NOMO-1 treated with dmso at 0.1 percent for 144 hours (cell line): ENCODE measurements around the gene PRR16.
"Not testable (repeated sequence)": the region's sequence is repeated elsewhere in the genome, so short reads cannot be mapped to it uniquely, and the experiment has no call there.

Experiments
- DNase-seq: peaks from one replicate; lab custom pipeline; 2025; ENCODE audit not compliant: unreplicated experiment; lab: John Stamatoyannopoulos, UW

PRR16 gene

GRCh38 chr5:120463991-120464626 lies at the start of gene PRR16:
Gene PRR16 (plus strand): TSS chr5:120464300.
- peak; percentile 33 for DNase-seq

GRCh38 chr5:120415985-120416384 lies 48.1 kb upstream of the PRR16 start:
- no peak for DNase-seq

GRCh38 chr5:120419127-120419526 lies 45.0 kb upstream of the PRR16 start:
- no peak for DNase-seq

GRCh38 chr5:120426633-120427275 lies 37.3 kb upstream of the PRR16 start:
- DNase-seq = not testable (repeated sequence)

GRCh38 chr5:120430572-120430971 lies 33.5 kb upstream of the PRR16 start:
- DNase-seq = no peak

GRCh38 chr5:120432861-120433260 lies 31.2 kb upstream of the PRR16 start:
- no peak for DNase-seq

- no peak for DNase-seq
These were observed 29.0 kb upstream of the PRR16 start for GRCh38 chr5:120435129-120435528.

- DNase-seq = peak; percentile 0
These were observed 27.1 kb upstream of the PRR16 start for GRCh38 chr5:120436996-120437395.

GRCh38 chr5:120442694-120443093 lies 21.4 kb upstream of the PRR16 start:
- DNase-seq = no peak

GRCh38 chr5:120443607-120444006 lies 20.5 kb upstream of the PRR16 start:
- DNase-seq = no peak

GRCh38 chr5:120446068-120446492 lies 18.0 kb upstream of the PRR16 start:
- no peak for DNase-seq

GRCh38 chr5:120446901-120447300 lies 17.2 kb upstream of the PRR16 start:
- DNase-seq = no peak

GRCh38 chr5:120447706-120448239 lies 16.3 kb upstream of the PRR16 start:
- no peak for DNase-seq

GRCh38 chr5:120449501-120449900 lies 14.6 kb upstream of the PRR16 start:
- no peak for DNase-seq

GRCh38 chr5:120450910-120451309 lies 13.2 kb upstream of the PRR16 start:
- DNase-seq = no peak

- DNase-seq = no peak
These were observed 12.7 kb upstream of the PRR16 start for GRCh38 chr5:120451445-120451844.

- no peak for DNase-seq
These were observed 11.6 kb upstream of the PRR16 start for GRCh38 chr5:120452471-120452870.

- no peak for DNase-seq
These were observed 9.9 kb upstream of the PRR16 start for GRCh38 chr5:120454094-120454798.

GRCh38 chr5:120456006-120456405 lies 8.1 kb upstream of the PRR16 start:
- DNase-seq = no peak

GRCh38 chr5:120457839-120458507 lies 6.1 kb upstream of the PRR16 start:
- peak; percentile 36 for DNase-seq

GRCh38 chr5:120458508-120458847 lies 5.6 kb upstream of the PRR16 start:
- not testable (repeated sequence) for DNase-seq
